ENCODE data around the gene PRKCA.

PRKCA gene

GRCh38 chr17:66264696-66265095 lies 37.7 kb upstream of the PRKCA start:
- Histone ChIP-seq H3K4me3 (replicated peaks; ENCODE audit: insufficient read depth, low read length) (no peak overlapping the region), H3K27ac (replicated peaks) (no peak overlapping the region), H3K27me3 (ENCODE audit: insufficient read depth, poor library complexity, severe bottlenecking) (no peaks in the 10 kb centered on the region)
- DNase-seq (ENCODE audit: low read depth in 1 of 2, low spot score in 1 of 2): no peak
- no peak for TF ChIP-seq SPI1 (IDR thresholded peaks at IDR 0.05; ENCODE audit: borderline replicate concordance, low read depth)
- no peak for TF ChIP-seq POLR2AphosphoS5 (IDR thresholded peaks at IDR 0.05; ENCODE audit: low read depth)
- TF ChIP-seq, protein P1, sequence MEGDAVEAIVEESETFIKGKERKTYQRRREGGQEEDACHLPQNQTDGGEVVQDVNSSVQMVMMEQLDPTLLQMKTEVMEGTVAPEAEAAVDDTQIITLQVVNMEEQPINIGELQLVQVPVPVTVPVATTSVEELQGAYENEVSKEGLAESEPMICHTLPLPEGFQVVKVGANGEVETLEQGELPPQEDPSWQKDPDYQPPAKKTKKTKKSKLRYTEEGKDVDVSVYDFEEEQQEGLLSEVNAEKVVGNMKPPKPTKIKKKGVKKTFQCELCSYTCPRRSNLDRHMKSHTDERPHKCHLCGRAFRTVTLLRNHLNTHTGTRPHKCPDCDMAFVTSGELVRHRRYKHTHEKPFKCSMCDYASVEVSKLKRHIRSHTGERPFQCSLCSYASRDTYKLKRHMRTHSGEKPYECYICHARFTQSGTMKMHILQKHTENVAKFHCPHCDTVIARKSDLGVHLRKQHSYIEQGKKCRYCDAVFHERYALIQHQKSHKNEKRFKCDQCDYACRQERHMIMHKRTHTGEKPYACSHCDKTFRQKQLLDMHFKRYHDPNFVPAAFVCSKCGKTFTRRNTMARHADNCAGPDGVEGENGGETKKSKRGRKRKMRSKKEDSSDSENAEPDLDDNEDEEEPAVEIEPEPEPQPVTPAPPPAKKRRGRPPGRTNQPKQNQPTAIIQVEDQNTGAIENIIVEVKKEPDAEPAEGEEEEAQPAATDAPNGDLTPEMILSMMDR (IDR thresholded peaks at IDR 0.05; ENCODE audit: insufficient read depth, low read length): no peak
- no peak for TF ChIP-seq GABPA (IDR thresholded peaks at IDR 0.05; ENCODE audit: low read depth)
- no peak for TF ChIP-seq REST (IDR thresholded peaks at IDR 0.05; ENCODE audit: insufficient replicate concordance, low read depth)

- Histone ChIP-seq H3K27me3 (ENCODE audit: insufficient read depth, poor library complexity, severe bottlenecking) (no peaks in the 10 kb centered on the region), H3K4me3 (replicated peaks; ENCODE audit: insufficient read depth, low read length) (no peak overlapping the region), H3K27ac (replicated peaks) (no peak overlapping the region)
- TF ChIP-seq REST (IDR thresholded peaks at IDR 0.05; ENCODE audit: insufficient replicate concordance, low read depth) (no peak), GABPA (IDR thresholded peaks at IDR 0.05; ENCODE audit: low read depth) (no peak), POLR2AphosphoS5 (IDR thresholded peaks at IDR 0.05; ENCODE audit: low read depth) (no peak), SPI1 (IDR thresholded peaks at IDR 0.05; ENCODE audit: borderline replicate concordance, low read depth) (no peak)
- TF ChIP-seq, protein P1 (IDR thresholded peaks at IDR 0.05; ENCODE audit: insufficient read depth, low read length): no peak
- DNase-seq (ENCODE audit: low read depth in 1 of 2, low spot score in 1 of 2): no peak
These were observed 34.0 kb upstream of the PRKCA start for GRCh38 chr17:66268247-66268927.

DNA sequence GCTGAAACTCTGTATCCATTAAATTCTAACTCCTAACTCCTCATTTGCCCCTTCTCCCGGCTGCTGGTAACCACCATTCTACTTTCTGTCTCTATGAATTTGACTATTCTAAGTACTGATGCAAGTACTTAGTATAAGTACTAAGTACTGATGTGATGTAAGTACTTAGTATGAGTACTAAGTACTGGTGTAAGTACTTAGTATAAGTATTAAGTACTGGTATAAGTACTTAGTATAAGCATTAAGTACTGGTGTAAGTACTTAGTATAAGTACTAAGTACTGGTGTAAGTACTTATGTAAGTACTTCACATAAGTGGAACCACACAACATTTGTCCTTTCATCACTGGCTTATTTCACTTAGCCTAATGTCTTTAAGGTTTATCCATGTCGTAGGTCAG lies 32.3 kb upstream of the PRKCA start:
- TF ChIP-seq GABPA (IDR thresholded peaks at IDR 0.05; ENCODE audit: low read depth) (no peak), REST (IDR thresholded peaks at IDR 0.05; ENCODE audit: insufficient replicate concordance, low read depth) (no peak), SPI1 (IDR thresholded peaks at IDR 0.05; ENCODE audit: borderline replicate concordance, low read depth) (no peak), POLR2AphosphoS5 (IDR thresholded peaks at IDR 0.05; ENCODE audit: low read depth) (no peak)
- TF ChIP-seq, protein P1 (IDR thresholded peaks at IDR 0.05; ENCODE audit: insufficient read depth, low read length): no peak
- H3K27ac ChIP-seq (replicated peaks): no peak overlapping the region
- DNase-seq (ENCODE audit: low read depth in 1 of 2, low spot score in 1 of 2): no peak
- no peaks in the 10 kb centered on the region for H3K27me3 ChIP-seq (ENCODE audit: insufficient read depth, poor library complexity, severe bottlenecking)
- H3K4me3 ChIP-seq (replicated peaks; ENCODE audit: insufficient read depth, low read length): no peak overlapping the region

Data from HL-60 (cell line).